Activated CD8-positive, alpha-beta T cell treated with anti-CD3 and anti-CD28 coated beads for 36 hours (primary cell): Measurements from ENCODE around the gene ATF7. TPM values are rescaled to one million over a fixed set of nuclear protein-coding genes. Genes with fewer than 3 reads are reported as not detected.
A peak's percentile ranks its signal among the peaks of the same experiment; 100 is the strongest.

Source experiments
- ATAC-seq: fragments of 200-7000 bp; cut with Tn5 transposase; one replicate; pipeline ENCODE4 v1.10.0; 2021; ENCODE audit warnings: mild to moderate bottlenecking, moderate library complexity
- CTCF ChIA-PET: fragments of 350-600 bp; sonication (Branson Sonifier 250); formaldehyde crosslinking; loops from one replicate; lab custom pipeline; 2021; ENCODE audit warnings: antibody characterized with exemption; lab: Charles Lee
- POLR2A ChIA-PET: fragments of 350-600 bp; sonication (Branson Sonifier 250); formaldehyde crosslinking; loops from one replicate; lab custom pipeline; 2021; ENCODE audit warnings: antibody characterized with exemption; lab: Charles Lee
- DNase-seq: peaks from one replicate; pipeline ENCODE4 v3.0.0-alpha.2; 2020
- H3K27ac Mint-ChIP-seq: one replicate; pipeline ENCODE4 v1.8.0; 2021; ENCODE audit warnings: mild to moderate bottlenecking, mixed read lengths
- H3K27me3 Mint-ChIP-seq: one replicate; pipeline ENCODE4 v1.8.0; 2021; ENCODE audit warnings: mixed read lengths
- H3K36me3 Mint-ChIP-seq: one replicate; pipeline ENCODE4 v1.8.0; 2021; ENCODE audit warnings: low read depth, mixed read lengths
- H3K4me1 Mint-ChIP-seq: one replicate; pipeline ENCODE4 v1.8.0; 2021; ENCODE audit warnings: low read depth, mixed read lengths
- H3K4me3 Mint-ChIP-seq: one replicate; pipeline ENCODE4 v1.8.0; 2021; ENCODE audit warnings: mild to moderate bottlenecking, moderate library complexity, mixed read lengths
- H3K9me3 Mint-ChIP-seq: one replicate; pipeline ENCODE4 v1.8.0; 2021; ENCODE audit warnings: mixed read lengths
- intact Hi-C: fragments of 100-400 bp; cut with micrococcal nuclease; formaldehyde crosslinking; loops from one replicate; pipeline ENCODE4 v1.10.0; 2022
- total RNA-seq, 2 experiments: library from RNA; stranded (reverse); gene quantifications; one replicate each; pipeline ENCODE4 v1.2.3, GENCODE V29; 2021
- TF ChIP-seq, protein P1 (sequence below): fragments of 200-600 bp; IDR thresholded peaks from one replicate; pipeline ENCODE4 v1.8.0; 2022; ENCODE audit warnings: antibody characterized with exemption, mild to moderate bottlenecking

Gene ATF7
- total RNA-seq, 2 experiments from 2014 or later: 22.0 to 22.6 TPM

DNA sequence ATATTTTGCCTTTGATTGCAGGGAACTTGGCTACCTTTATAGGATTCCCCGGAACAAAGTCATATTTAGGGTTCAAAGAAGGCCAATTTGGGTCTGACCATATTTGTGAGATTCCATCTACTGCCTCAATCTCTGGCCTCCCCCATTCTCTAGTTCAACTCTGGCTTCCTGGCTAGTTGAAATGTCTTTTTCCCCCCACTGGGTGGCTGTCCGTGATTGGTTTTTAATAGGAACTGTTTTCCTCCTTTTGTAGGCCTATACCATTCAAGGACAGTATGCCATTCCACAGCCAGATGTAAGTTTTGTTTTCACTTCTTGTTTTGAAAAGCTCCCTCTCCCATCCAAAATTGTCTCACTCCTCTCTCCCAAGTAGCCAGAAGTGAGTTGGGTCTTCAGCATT is 160.5 kb downstream of the ATF7 start:
- ChIA-PET CTCF (interaction anchor here (2.4 kb wide), 1 partner anchor 11 kb away, joined by 16 read pairs; no protein-coding TSS in a partner anchor), POLR2A (interaction anchor here (43.3 to 54.1 kb wide), 2 partner anchors 2 to 21 kb away, joined by 1494 read pairs; partner anchors contain the start of genes MAP3K12, NPFF, PCBP2 and TARBP2)
- ATAC-seq (no peak), DNase-seq (no peak)
- no peaks in the 10 kb centered on the region for H3K27me3 Mint-ChIP-seq
- no peak overlapping the region for H3K27ac Mint-ChIP-seq
- intact Hi-C loops: no loop called here
- H3K4me3 Mint-ChIP-seq: no peak overlapping the region
- H3K36me3 Mint-ChIP-seq: peaks cover 82% of the 10 kb centered on the region
- H3K4me1 Mint-ChIP-seq: peaks cover 39% of the 10 kb centered on the region
- TF ChIP-seq, protein P1, sequence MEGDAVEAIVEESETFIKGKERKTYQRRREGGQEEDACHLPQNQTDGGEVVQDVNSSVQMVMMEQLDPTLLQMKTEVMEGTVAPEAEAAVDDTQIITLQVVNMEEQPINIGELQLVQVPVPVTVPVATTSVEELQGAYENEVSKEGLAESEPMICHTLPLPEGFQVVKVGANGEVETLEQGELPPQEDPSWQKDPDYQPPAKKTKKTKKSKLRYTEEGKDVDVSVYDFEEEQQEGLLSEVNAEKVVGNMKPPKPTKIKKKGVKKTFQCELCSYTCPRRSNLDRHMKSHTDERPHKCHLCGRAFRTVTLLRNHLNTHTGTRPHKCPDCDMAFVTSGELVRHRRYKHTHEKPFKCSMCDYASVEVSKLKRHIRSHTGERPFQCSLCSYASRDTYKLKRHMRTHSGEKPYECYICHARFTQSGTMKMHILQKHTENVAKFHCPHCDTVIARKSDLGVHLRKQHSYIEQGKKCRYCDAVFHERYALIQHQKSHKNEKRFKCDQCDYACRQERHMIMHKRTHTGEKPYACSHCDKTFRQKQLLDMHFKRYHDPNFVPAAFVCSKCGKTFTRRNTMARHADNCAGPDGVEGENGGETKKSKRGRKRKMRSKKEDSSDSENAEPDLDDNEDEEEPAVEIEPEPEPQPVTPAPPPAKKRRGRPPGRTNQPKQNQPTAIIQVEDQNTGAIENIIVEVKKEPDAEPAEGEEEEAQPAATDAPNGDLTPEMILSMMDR: no peak
- H3K9me3 Mint-ChIP-seq: no peaks in the 10 kb centered on the region

DNA sequence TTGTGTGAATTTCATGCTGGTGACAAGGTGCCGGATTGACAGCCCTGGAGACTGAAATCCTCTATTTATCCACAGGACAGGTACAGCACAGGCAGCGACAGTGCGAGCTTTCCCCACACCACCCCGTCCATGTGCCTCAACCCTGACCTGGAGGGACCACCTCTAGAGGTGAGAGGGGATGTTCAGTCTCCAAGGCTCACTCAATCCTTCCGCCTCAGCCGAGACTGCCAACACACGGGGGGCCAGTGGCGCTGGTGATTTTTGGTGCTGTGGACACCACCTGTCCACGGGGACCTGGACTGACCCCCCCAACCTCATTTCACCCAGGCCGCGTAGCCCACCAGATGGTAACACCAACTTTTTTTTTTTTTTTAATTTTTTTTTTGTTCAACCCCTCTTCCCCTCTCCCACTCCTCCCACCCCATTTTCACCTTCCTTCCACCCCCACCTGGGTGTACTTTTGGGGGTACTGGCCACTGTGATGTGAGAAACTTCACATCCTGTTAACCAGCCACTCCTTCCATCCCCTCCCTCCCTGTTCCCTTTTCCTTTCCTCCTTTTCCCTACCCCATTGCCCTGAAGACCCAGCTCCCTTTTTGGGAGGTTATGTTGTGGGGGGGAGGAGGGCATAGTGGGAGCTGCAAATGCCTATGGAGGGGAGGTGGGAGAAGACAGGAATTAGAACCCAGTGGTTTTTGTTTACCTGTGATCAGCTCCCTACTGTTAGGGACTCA is 161.3 kb downstream of the ATF7 start:
- Mint-ChIP-seq H3K4me3 (no peak overlapping the region), H3K36me3 (peaks cover 85% of the 10 kb centered on the region), H3K9me3 (no peaks in the 10 kb centered on the region), H3K4me1 (peaks cover 45% of the 10 kb centered on the region), H3K27ac (peak overlapping the region; percentile 51), H3K27me3 (no peaks in the 10 kb centered on the region)
- intact Hi-C loops: no loop called here
- ATAC-seq (peak; percentile 21), DNase-seq (no peak)
- ChIA-PET POLR2A (interaction anchor here (0.8 to 54.1 kb wide), 5 partner anchors 3 to 417 kb away, joined by 3 to 1494 read pairs (median 4); partner anchors contain the start of genes MAP3K12, NPFF, PCBP2 and TARBP2), CTCF (interaction anchor here (2.4 kb wide), 1 partner anchor 12 kb away, joined by 16 read pairs; no protein-coding TSS in a partner anchor)
- TF ChIP-seq, protein P1: no peak

DNA sequence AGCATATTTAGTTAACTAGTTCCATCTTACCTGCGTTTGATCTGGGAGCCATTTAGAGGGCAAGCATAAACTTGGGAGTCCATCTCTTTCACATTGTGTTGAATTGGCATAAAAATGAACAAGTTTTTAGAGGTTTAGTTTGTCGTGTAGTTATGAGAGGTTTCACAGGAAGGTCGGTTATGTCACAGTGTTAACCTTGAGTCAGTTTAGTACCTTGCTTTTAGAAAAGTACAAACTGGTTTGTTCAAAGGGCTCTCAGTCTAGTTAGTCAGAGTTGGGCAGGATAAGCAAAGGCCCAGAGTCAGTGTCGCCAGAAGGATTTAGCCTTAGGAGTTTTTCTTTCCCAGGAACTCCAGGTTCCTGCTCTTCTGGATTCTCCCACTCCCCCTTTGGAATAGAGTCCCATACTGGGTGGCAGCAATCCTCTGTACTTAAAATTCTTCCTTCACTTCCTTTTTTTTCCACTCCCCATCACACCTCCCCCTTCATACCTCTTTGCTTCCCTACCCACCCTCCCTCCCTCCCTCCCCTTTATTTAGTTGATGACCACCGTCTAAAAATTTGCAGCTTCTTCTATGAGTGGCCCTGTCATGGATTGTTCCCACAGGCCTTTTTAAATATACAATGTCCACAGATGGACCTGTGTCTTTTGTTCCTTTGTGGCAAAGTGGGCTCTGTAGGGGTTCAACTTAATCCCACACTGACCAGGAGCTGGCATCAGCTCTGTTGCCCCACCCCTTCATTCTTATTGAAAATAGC is 162.2 kb downstream of the ATF7 start:
- ATAC-seq (no peak), DNase-seq (no peak)
- H3K4me1 Mint-ChIP-seq: peaks cover 50% of the 10 kb centered on the region
- POLR2A ChIA-PET: interaction anchor here (0.8 to 54.1 kb wide), 5 partner anchors 4 to 416 kb away, joined by 3 to 1494 read pairs (median 4); partner anchors contain the start of genes MAP3K12, NPFF, PCBP2 and TARBP2
- no peak overlapping the region for H3K4me3 Mint-ChIP-seq
- H3K27ac Mint-ChIP-seq: peak overlapping the region; percentile 55
- CTCF ChIA-PET: interaction anchor here (2.4 kb wide), 1 partner anchor 13 kb away, joined by 16 read pairs; no protein-coding TSS in a partner anchor
- intact Hi-C loops: no loop called here
- peaks cover 87% of the 10 kb centered on the region for H3K36me3 Mint-ChIP-seq
- no peaks in the 10 kb centered on the region for H3K27me3 Mint-ChIP-seq
- H3K9me3 Mint-ChIP-seq: no peaks in the 10 kb centered on the region
- TF ChIP-seq, protein P1: no peak

DNA sequence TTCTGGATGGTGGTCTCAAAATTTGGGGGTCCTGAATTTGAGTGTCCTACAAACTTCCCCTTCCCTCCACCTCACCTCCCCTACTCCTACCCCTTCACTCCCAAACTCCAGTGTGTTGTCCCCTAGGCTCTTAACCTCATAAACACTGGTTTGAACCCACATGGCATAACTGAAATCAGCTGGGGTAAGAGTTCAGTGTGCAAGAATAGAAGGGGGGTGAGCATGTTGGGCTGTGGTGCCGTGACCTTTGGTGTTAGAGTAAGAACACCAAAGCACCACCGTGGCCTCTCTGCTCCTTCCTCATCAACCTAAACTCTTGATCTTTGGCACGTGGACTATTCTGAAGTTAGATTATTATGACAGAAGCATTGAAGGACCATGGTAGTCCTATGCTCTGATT is 163.2 kb downstream of the ATF7 start:
- DNase-seq (no peak), ATAC-seq (no peak)
- Mint-ChIP-seq H3K36me3 (peaks cover 86% of the 10 kb centered on the region), H3K9me3 (no peaks in the 10 kb centered on the region), H3K27ac (no peak overlapping the region), H3K27me3 (no peaks in the 10 kb centered on the region), H3K4me1 (peaks cover 54% of the 10 kb centered on the region), H3K4me3 (no peak overlapping the region)
- intact Hi-C loops: no loop called here
- CTCF ChIA-PET: no interaction called here
- POLR2A ChIA-PET: interaction anchor here (43.3 to 54.1 kb wide), 2 partner anchors 5 to 24 kb away, joined by 1494 read pairs; partner anchors contain the start of genes MAP3K12, NPFF, PCBP2 and TARBP2
- TF ChIP-seq, protein P1: no peak
